Caki2 (cell line): Measurements from ENCODE around the gene KRTAP2-2. TPM values are rescaled to one million over a fixed set of nuclear protein-coding genes. Genes with fewer than 3 reads are reported as not detected.

Source experiments
- total RNA-seq: library from RNA; depleted of rRNA; stranded (reverse); fragments of >200 nt; shearing (Covaris generic); gene quantifications from 2 replicates; pipeline ENCODE4 v1.2.3, GENCODE V29; 2014; ENCODE audit warnings: low replicate concordance; rRNA removed

The KRTAP2-2 gene
- total RNA-seq, 1 experiment from 2014 or later = not detected

Other genes with a start within 250 kb of the KRTAP2-2 start
- 75.2 and 76.4 TPM in 2 replicates for gene KRT10, start 232.6 kb downstream of the KRTAP2-2 start, total RNA-seq
- gene KRT12, start 188.0 kb downstream of the KRTAP2-2 start, total RNA-seq = not detected in 2 replicates
- gene KRT20, start 170.0 kb downstream of the KRTAP2-2 start, total RNA-seq = 46.7 and 50.0 TPM in 2 replicates
- not detected in 2 replicates for gene KRT23, start 117.6 kb downstream of the KRTAP2-2 start, total RNA-seq
- not detected in 2 replicates for gene KRT39, start 88.3 kb downstream of the KRTAP2-2 start, total RNA-seq
- not detected in 2 replicates for gene KRT40, start 70.9 kb downstream of the KRTAP2-2 start, total RNA-seq
- not detected in 2 replicates for gene KRTAP3-3, start 61.1 kb downstream of the KRTAP2-2 start, total RNA-seq
- gene KRTAP3-2, start 55.3 kb downstream of the KRTAP2-2 start, total RNA-seq = not detected in 2 replicates
- not detected in 2 replicates for gene KRTAP3-1, start 46.1 kb downstream of the KRTAP2-2 start, total RNA-seq
- gene KRTAP1-5, start 28.0 kb downstream of the KRTAP2-2 start, total RNA-seq = not detected in 2 replicates
- gene KRTAP1-4, start 25.0 kb downstream of the KRTAP2-2 start, total RNA-seq = not detected in 2 replicates
- gene KRTAP1-3, start 20.4 kb downstream of the KRTAP2-2 start, total RNA-seq = not detected in 2 replicates
- gene KRTAP1-1, start 13.8 kb downstream of the KRTAP2-2 start, total RNA-seq = not detected in 2 replicates
- gene KRTAP2-1, start 7.9 kb downstream of the KRTAP2-2 start, total RNA-seq = not detected in 2 replicates
- not detected in 2 replicates for gene KRTAP2-3, start 4.9 kb upstream of the KRTAP2-2 start, total RNA-seq
- gene KRTAP2-4, start 10.6 kb upstream of the KRTAP2-2 start, total RNA-seq = not detected in 2 replicates
- gene KRTAP4-7, start 28.9 kb upstream of the KRTAP2-2 start, total RNA-seq = not detected in 2 replicates
- not detected in 2 replicates for gene KRTAP4-8, start 42.9 kb upstream of the KRTAP2-2 start, total RNA-seq
- gene KRTAP4-16, start 47.0 kb upstream of the KRTAP2-2 start, total RNA-seq = not detected in 2 replicates
- not detected in 2 replicates for gene KRTAP4-9, start 50.2 kb upstream of the KRTAP2-2 start, total RNA-seq
- gene KRTAP4-11, start 63.1 kb upstream of the KRTAP2-2 start, total RNA-seq = not detected in 2 replicates
- gene KRTAP4-12, start 69.0 kb upstream of the KRTAP2-2 start, total RNA-seq = not detected in 2 replicates
- not detected in 2 replicates for gene KRTAP4-6, start 85.3 kb upstream of the KRTAP2-2 start, total RNA-seq
- gene KRTAP4-5, start 94.6 kb upstream of the KRTAP2-2 start, total RNA-seq = not detected in 2 replicates
- gene KRTAP4-4, start 105.5 kb upstream of the KRTAP2-2 start, total RNA-seq = not detected in 2 replicates
- gene KRTAP4-3, start 113.0 kb upstream of the KRTAP2-2 start, total RNA-seq = not detected in 2 replicates
- gene KRTAP4-2, start 123.0 kb upstream of the KRTAP2-2 start, total RNA-seq = not detected in 2 replicates
- not detected in 2 replicates for gene KRTAP4-1, start 129.7 kb upstream of the KRTAP2-2 start, total RNA-seq
- gene KRTAP9-1, start 134.7 kb upstream of the KRTAP2-2 start, total RNA-seq = not detected in 2 replicates
- gene KRTAP9-2, start 171.4 kb upstream of the KRTAP2-2 start, total RNA-seq = not detected in 2 replicates
- gene KRTAP9-3, start 177.2 kb upstream of the KRTAP2-2 start, total RNA-seq = not detected in 2 replicates
- gene KRTAP9-8, start 182.8 kb upstream of the KRTAP2-2 start, total RNA-seq = not detected in 2 replicates
- not detected in 2 replicates for gene KRTAP9-4, start 194.5 kb upstream of the KRTAP2-2 start, total RNA-seq
- not detected in 2 replicates for gene KRTAP9-9, start 200.2 kb upstream of the KRTAP2-2 start, total RNA-seq
- gene KRTAP9-6, start 210.1 kb upstream of the KRTAP2-2 start, total RNA-seq = not detected in 2 replicates
- gene KRTAP9-7, start 220.5 kb upstream of the KRTAP2-2 start, total RNA-seq = not detected in 2 replicates
- not detected in 2 replicates for gene KRTAP29-1, start 247.6 kb upstream of the KRTAP2-2 start, total RNA-seq